Activated T-cell treated with anti-CD3 and anti-CD28 coated beads, Interleukin-2, amount 50 U/mL, for 4 hours (primary cell): Measurements from ENCODE around the gene TENM4. TPM values are rescaled to one million over a fixed set of nuclear protein-coding genes. Genes with fewer than 3 reads are reported as not detected.

Source experiments
- ATAC-seq, 2 donors: fragments of 200-7000 bp; cut with Tn5 transposase; one replicate each; pipeline ENCODE4 v1.10.0; 2021
- DNase-seq: peaks from one replicate; pipeline ENCODE4 v3.0.0-alpha.2; 2020
- H3K27me3 Mint-ChIP-seq: one replicate; pipeline ENCODE4 v1.8.0; 2021; ENCODE audit warnings: low read depth, mixed read lengths
- H3K36me3 Mint-ChIP-seq: one replicate; pipeline ENCODE4 v1.8.0; 2022; ENCODE audit warnings: mixed read lengths; ENCODE audit not compliant: insufficient read depth
- H3K4me1 Mint-ChIP-seq: one replicate; pipeline ENCODE4 v1.8.0; 2021; ENCODE audit warnings: low read depth, mixed read lengths
- H3K4me3 Mint-ChIP-seq: one replicate; pipeline ENCODE4 v1.8.0; 2021; ENCODE audit warnings: mild to moderate bottlenecking, moderate library complexity, mixed read lengths
- H3K9me3 Mint-ChIP-seq: one replicate; pipeline ENCODE4 v1.8.0; 2021; ENCODE audit warnings: mixed read lengths
- total RNA-seq, 3 donors: library from RNA; stranded (reverse); gene quantifications; one replicate each; pipeline ENCODE4 v1.2.1, GENCODE V29; 2021

TENM4 gene
- total RNA-seq, 3 donors from 2014 or later = 0.10 to 0.30 TPM; not detected in 1

- H3K9me3 Mint-ChIP-seq = no peaks in the 10 kb centered on the region
- H3K36me3 Mint-ChIP-seq = no peaks in the 10 kb centered on the region
- H3K4me3 Mint-ChIP-seq = no peak overlapping the region
- ATAC-seq (no peak), DNase-seq (no peak)
- no peaks in the 10 kb centered on the region for H3K27me3 Mint-ChIP-seq
- H3K4me1 Mint-ChIP-seq = no peaks in the 10 kb centered on the region
Observed at GRCh38 chr11:78784321-78785061, 656.3 kb downstream of the TENM4 start.

GRCh38 chr11:78783846-78784245, 657.0 kb downstream of the TENM4 start:
- no peak for DNase-seq
- H3K4me1 Mint-ChIP-seq = no peaks in the 10 kb centered on the region
- no peak for ATAC-seq
- H3K27me3 Mint-ChIP-seq = no peaks in the 10 kb centered on the region
- H3K4me3 Mint-ChIP-seq = no peak overlapping the region
- no peaks in the 10 kb centered on the region for H3K36me3 Mint-ChIP-seq
- H3K9me3 Mint-ChIP-seq = no peaks in the 10 kb centered on the region

- Mint-ChIP-seq H3K36me3 (no peaks in the 10 kb centered on the region), H3K4me3 (no peak overlapping the region), H3K27me3 (no peaks in the 10 kb centered on the region), H3K9me3 (no peaks in the 10 kb centered on the region), H3K4me1 (no peaks in the 10 kb centered on the region)
- no peak for ATAC-seq
- no peak for DNase-seq
Observed at GRCh38 chr11:78783301-78783700, 657.5 kb downstream of the TENM4 start.

- no peaks in the 10 kb centered on the region for H3K27me3 Mint-ChIP-seq
- H3K4me1 Mint-ChIP-seq = no peaks in the 10 kb centered on the region
- no peaks in the 10 kb centered on the region for H3K36me3 Mint-ChIP-seq
- H3K4me3 Mint-ChIP-seq = no peak overlapping the region
- DNase-seq (no peak), ATAC-seq (no peak)
- H3K9me3 Mint-ChIP-seq = no peaks in the 10 kb centered on the region
Observed at GRCh38 chr11:78782725-78783124, 658.1 kb downstream of the TENM4 start.

- ATAC-seq (no peak), DNase-seq (no peak)
- Mint-ChIP-seq H3K27me3 (peaks cover 3% of the 10 kb centered on the region), H3K4me1 (no peaks in the 10 kb centered on the region), H3K4me3 (no peak overlapping the region), H3K9me3 (no peaks in the 10 kb centered on the region), H3K36me3 (no peaks in the 10 kb centered on the region)
Observed at GRCh38 chr11:78780889-78781288, 659.9 kb downstream of the TENM4 start.

GRCh38 chr11:78773492-78773891, 667.3 kb downstream of the TENM4 start:
- Mint-ChIP-seq H3K4me1 (no peaks in the 10 kb centered on the region), H3K27me3 (peaks cover 6% of the 10 kb centered on the region), H3K36me3 (no peaks in the 10 kb centered on the region), H3K4me3 (no peak overlapping the region), H3K9me3 (no peaks in the 10 kb centered on the region)
- ATAC-seq (no peak), DNase-seq (no peak)

- DNase-seq (no peak), ATAC-seq (no peak)
- Mint-ChIP-seq H3K4me1 (no peaks in the 10 kb centered on the region), H3K36me3 (no peaks in the 10 kb centered on the region), H3K9me3 (no peaks in the 10 kb centered on the region), H3K27me3 (peaks cover 6% of the 10 kb centered on the region), H3K4me3 (no peak overlapping the region)
Observed at GRCh38 chr11:78773077-78773476, 667.8 kb downstream of the TENM4 start.

- Mint-ChIP-seq H3K4me1 (no peaks in the 10 kb centered on the region), H3K27me3 (peaks cover 6% of the 10 kb centered on the region), H3K4me3 (no peak overlapping the region), H3K9me3 (no peaks in the 10 kb centered on the region), H3K36me3 (no peaks in the 10 kb centered on the region)
- ATAC-seq (no peak), DNase-seq (no peak)
Observed at GRCh38 chr11:78772186-78772585, 668.6 kb downstream of the TENM4 start.

- no peak for ATAC-seq
- no peaks in the 10 kb centered on the region for H3K4me1 Mint-ChIP-seq
- peaks cover 3% of the 10 kb centered on the region for H3K27me3 Mint-ChIP-seq
- H3K36me3 Mint-ChIP-seq = no peaks in the 10 kb centered on the region
- DNase-seq = no peak
- H3K4me3 Mint-ChIP-seq = no peak overlapping the region
- H3K9me3 Mint-ChIP-seq = no peaks in the 10 kb centered on the region
Observed at GRCh38 chr11:78770931-78771330, 669.9 kb downstream of the TENM4 start.

GRCh38 chr11:78768971-78769370, 671.9 kb downstream of the TENM4 start:
- no peaks in the 10 kb centered on the region for H3K4me1 Mint-ChIP-seq
- no peak for DNase-seq
- ATAC-seq = no peak
- peaks cover 3% of the 10 kb centered on the region for H3K27me3 Mint-ChIP-seq
- H3K36me3 Mint-ChIP-seq = no peaks in the 10 kb centered on the region
- no peaks in the 10 kb centered on the region for H3K9me3 Mint-ChIP-seq
- no peak overlapping the region for H3K4me3 Mint-ChIP-seq

GRCh38 chr11:78768345-78768744, 672.5 kb downstream of the TENM4 start:
- ATAC-seq = no peak
- Mint-ChIP-seq H3K9me3 (no peaks in the 10 kb centered on the region), H3K4me1 (no peaks in the 10 kb centered on the region), H3K4me3 (no peak overlapping the region), H3K27me3 (peaks cover 3% of the 10 kb centered on the region), H3K36me3 (no peaks in the 10 kb centered on the region)
- DNase-seq = no peak

GRCh38 chr11:78767027-78767932, 673.5 kb downstream of the TENM4 start:
- Mint-ChIP-seq H3K4me1 (no peaks in the 10 kb centered on the region), H3K9me3 (no peaks in the 10 kb centered on the region), H3K36me3 (no peaks in the 10 kb centered on the region), H3K27me3 (peaks cover 3% of the 10 kb centered on the region), H3K4me3 (no peak overlapping the region)
- ATAC-seq = no peak
- no peak for DNase-seq

- no peak for DNase-seq
- no peak for ATAC-seq
- H3K4me3 Mint-ChIP-seq = no peak overlapping the region
- H3K4me1 Mint-ChIP-seq = no peaks in the 10 kb centered on the region
- H3K27me3 Mint-ChIP-seq = no peaks in the 10 kb centered on the region
- no peaks in the 10 kb centered on the region for H3K9me3 Mint-ChIP-seq
- H3K36me3 Mint-ChIP-seq = no peaks in the 10 kb centered on the region
Observed at GRCh38 chr11:78764946-78765345, 675.9 kb downstream of the TENM4 start.

- H3K9me3 Mint-ChIP-seq = no peaks in the 10 kb centered on the region
- no peak overlapping the region for H3K4me3 Mint-ChIP-seq
- H3K4me1 Mint-ChIP-seq = no peaks in the 10 kb centered on the region
- H3K36me3 Mint-ChIP-seq = no peaks in the 10 kb centered on the region
- H3K27me3 Mint-ChIP-seq = no peaks in the 10 kb centered on the region
- ATAC-seq (no peak), DNase-seq (no peak)
Observed at GRCh38 chr11:78763664-78764063, 677.2 kb downstream of the TENM4 start.

- H3K4me1 Mint-ChIP-seq = no peaks in the 10 kb centered on the region
Observed at GRCh38 chr11:78762105-78762504, 678.7 kb downstream of the TENM4 start.

More at GRCh38 chr11:78762105-78762504, 678.7 kb downstream of the TENM4 start:
- ATAC-seq = no peak
- Mint-ChIP-seq H3K36me3 (no peaks in the 10 kb centered on the region), H3K4me3 (no peak overlapping the region), H3K9me3 (no peaks in the 10 kb centered on the region), H3K27me3 (no peaks in the 10 kb centered on the region)
- no peak for DNase-seq
